Astrocyte of the cerebellum (primary cell): ENCODE results near the gene STAMBPL1.

Source experiments
- DNase-seq: peaks from one replicate; pipeline ENCODE4 v3.0.0-alpha.2; 2011; ENCODE audit warnings: low read depth
- H3K4me3 ChIP-seq: 2 replicates; pipeline ENCODE4 v1.5.1; 2011; ENCODE audit warnings: mild to moderate bottlenecking, low read depth, low read length, moderate library complexity
- in situ Hi-C: cut with HindIII; loops from 2 replicates; pipeline ENCODE4 v1.10.0; 2017; ENCODE audit warnings: low sequenced_read_pairs
- TF ChIP-seq, protein P1 (sequence below): IDR thresholded peaks from 2 replicates; pipeline ENCODE4 v1.5.1; 2012; ENCODE audit warnings: low read length, low read depth, moderate library complexity, mild to moderate bottlenecking; ENCODE audit errors: missing control alignments

The STAMBPL1 gene

DNA sequence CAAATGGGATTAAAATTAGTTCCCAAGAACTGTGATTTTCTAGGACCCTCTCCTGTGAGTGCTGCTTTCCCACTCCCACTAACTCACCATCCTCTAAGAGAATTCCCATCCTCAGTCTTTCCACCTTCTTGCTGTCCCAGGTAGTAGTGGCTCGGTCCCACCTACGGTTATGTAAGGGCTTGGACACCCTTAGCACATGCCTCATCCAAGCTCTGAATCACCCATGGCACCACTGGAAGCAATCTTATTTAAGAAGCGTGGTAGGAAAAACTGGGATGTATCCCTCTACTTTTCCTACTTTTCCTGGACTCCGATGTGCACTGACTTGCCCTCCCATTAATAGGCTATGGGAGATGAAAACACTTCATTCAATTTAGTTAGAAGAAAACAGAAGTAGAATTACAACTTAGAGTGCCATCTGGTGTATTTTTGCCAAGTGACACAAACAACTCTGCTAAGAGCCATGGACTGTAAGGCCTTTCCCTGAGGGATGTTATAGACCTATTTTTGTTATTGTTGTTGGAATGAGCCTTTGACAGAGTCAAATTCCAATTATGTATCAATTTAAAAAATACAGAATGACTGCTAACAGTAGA is 14.7 kb upstream of the STAMBPL1 start:
- no peak for DNase-seq
- TF ChIP-seq, protein P1, sequence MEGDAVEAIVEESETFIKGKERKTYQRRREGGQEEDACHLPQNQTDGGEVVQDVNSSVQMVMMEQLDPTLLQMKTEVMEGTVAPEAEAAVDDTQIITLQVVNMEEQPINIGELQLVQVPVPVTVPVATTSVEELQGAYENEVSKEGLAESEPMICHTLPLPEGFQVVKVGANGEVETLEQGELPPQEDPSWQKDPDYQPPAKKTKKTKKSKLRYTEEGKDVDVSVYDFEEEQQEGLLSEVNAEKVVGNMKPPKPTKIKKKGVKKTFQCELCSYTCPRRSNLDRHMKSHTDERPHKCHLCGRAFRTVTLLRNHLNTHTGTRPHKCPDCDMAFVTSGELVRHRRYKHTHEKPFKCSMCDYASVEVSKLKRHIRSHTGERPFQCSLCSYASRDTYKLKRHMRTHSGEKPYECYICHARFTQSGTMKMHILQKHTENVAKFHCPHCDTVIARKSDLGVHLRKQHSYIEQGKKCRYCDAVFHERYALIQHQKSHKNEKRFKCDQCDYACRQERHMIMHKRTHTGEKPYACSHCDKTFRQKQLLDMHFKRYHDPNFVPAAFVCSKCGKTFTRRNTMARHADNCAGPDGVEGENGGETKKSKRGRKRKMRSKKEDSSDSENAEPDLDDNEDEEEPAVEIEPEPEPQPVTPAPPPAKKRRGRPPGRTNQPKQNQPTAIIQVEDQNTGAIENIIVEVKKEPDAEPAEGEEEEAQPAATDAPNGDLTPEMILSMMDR = no peak

DNA sequence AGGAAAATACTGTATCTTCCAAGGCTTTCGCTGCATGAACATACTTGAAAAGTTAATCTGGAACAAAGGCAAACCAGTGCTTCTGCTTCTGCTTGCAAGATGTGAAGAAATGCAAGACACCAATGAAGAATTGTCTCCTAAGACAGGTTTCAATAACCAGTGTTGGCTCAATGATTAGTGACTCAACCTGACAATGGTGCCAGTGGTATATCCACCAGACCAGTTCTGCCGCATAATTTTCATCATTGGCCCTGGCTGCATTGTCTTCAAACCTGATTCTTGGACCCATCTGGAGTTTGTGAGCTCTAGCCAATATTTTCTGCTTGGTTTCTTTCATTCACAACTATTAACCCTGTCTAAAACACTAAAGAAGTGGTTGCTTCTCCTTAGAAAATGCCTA is 13.6 kb upstream of the STAMBPL1 start:
- TF ChIP-seq, protein P1 = no peak
- DNase-seq = no peak
- H3K4me3 ChIP-seq = no peak overlapping the region
- in situ Hi-C loops = no loop called here

More for the DNA sequence above, 14.7 kb upstream of the STAMBPL1 start:
- no peak overlapping the region for H3K4me3 ChIP-seq
- in situ Hi-C loops = no loop called here

DNA sequence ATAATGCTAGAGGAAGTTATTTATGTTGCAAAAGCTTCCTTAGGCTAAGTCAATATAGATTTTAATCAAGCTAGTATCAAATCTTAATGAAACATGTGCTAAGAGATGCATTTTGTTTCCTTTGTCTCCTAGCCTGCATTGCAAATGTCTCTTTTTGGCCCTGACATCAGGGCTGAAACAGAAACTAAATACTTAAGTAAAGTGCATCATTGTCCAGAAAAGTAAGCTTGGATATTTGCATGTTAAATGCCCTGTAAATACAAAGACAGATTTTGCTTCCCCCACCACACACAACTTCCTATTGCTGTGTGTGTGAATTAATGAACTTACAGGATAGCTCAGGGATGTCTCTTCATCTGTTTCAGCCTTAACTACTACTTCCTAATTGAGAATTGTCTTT is 10.0 kb upstream of the STAMBPL1 start:
- no peak for DNase-seq
- in situ Hi-C loops = no loop called here
- H3K4me3 ChIP-seq = no peak overlapping the region
- TF ChIP-seq, protein P1 = no peak

DNA sequence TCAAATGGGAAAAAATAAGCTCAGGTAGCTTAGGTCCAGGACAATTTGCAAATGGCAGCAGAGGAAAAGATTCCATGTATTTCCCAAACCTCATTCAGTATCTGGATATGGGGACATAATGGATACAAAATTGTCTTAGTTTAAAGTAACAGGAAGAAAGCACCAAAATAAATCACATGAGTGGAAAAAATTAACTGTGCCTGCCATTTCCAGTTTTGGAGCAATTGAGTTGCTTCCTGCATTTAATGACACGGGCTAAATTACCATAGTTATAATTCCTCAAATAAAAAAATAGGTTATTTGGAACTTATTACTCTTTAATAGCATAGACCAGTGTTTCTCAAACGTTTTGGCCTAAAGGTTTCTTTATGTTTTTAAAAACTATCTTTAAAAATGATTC is 6.3 kb upstream of the STAMBPL1 start:
- in situ Hi-C loops = no loop called here
- TF ChIP-seq, protein P1 = no peak
- no peak overlapping the region for H3K4me3 ChIP-seq
- DNase-seq = no peak

DNA sequence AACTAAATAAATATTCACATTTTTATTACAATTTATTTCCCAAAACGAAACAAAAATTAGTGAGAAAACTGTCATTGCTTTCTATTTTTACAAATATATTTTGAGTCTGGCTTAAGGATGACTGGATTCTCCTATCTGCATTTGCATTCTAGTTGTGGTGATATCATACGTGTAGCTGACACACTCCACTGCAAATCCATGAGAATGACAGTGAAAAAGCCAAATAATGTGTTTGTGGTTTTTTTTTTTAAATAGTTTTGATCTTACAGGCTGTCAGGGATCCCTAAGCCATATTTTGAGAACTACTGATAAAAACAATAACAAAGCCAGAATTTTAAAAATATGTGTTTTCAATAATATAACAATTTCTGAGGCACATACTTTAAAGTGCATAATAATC is 5.8 kb upstream of the STAMBPL1 start:
- in situ Hi-C loops = no loop called here
- TF ChIP-seq, protein P1 = no peak
- DNase-seq = no peak

DNA sequence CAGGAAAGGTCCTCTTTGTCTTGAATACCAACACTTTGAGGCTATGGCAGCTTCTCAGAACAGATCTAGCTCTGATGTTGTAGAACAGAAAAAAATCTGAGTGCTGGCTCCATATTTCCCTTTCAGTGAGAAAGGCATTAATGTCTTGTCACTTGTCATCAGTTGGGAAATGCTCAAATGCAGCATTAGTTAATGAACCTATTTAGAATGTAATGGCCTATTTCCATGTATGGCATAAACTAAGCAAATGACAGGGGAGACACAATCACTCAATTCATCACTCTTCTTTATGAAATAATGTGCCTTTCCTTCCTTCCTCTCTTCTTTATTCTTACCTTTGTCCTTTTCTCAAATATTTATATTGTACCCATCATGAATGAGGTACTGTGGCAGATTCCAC is 5.0 kb upstream of the STAMBPL1 start:
- in situ Hi-C loops = no loop called here
- no peak for DNase-seq
- H3K4me3 ChIP-seq = no peak overlapping the region
- TF ChIP-seq, protein P1 = no peak

More for the DNA sequence above, 5.8 kb upstream of the STAMBPL1 start:
- no peak overlapping the region for H3K4me3 ChIP-seq
